GM23338 (cell line): ENCODE measurements around the gene PSMA2. TPM values are rescaled to one million over a fixed set of nuclear protein-coding genes. Genes with fewer than 3 reads are reported as not detected.

Source experiments
- ATAC-seq: fragments of 200-7000 bp; cut with Tn5 transposase; 3 replicates; pipeline ENCODE4 v1.9.1; 2020
- DNase-seq: peaks from one replicate; pipeline ENCODE4 v3.0.0-alpha.2; 2015; ENCODE audit warnings: low spot score
- H2AFZ ChIP-seq: fragments of 200-600 bp; sonication (generic); 2 replicates; pipeline ENCODE4 v1.8.0; 2016; ENCODE audit warnings: antibody characterized with exemption, mild to moderate bottlenecking, moderate library complexity
- H3F3A ChIP-seq: fragments of 200-600 bp; sonication (generic); replicated peaks from 2 replicates; pipeline ENCODE4 v1.8.0; 2017; ENCODE audit warnings: antibody characterized with exemption, mixed run types, low read depth
- H3K27ac ChIP-seq: fragments of 200-600 bp; sonication (generic); 2 replicates; pipeline ENCODE4 v1.6.1; 2016; ENCODE audit warnings: low read depth
- H3K27me3 ChIP-seq: fragments of 200-600 bp; sonication (generic); 2 replicates; pipeline ENCODE4 v1.8.0; 2016; ENCODE audit warnings: mild to moderate bottlenecking, mixed run types, moderate library complexity; ENCODE audit not compliant: insufficient read depth
- H3K36me3 ChIP-seq: fragments of 200-600 bp; sonication (generic); 2 replicates; pipeline ENCODE4 v1.8.0; 2016; ENCODE audit warnings: mild to moderate bottlenecking; ENCODE audit not compliant: insufficient read depth
- H3K4me1 ChIP-seq: fragments of 200-600 bp; sonication (generic); 2 replicates; pipeline ENCODE4 v1.8.0; 2016; ENCODE audit warnings: mild to moderate bottlenecking, moderate library complexity; ENCODE audit not compliant: insufficient read depth
- H3K4me2 ChIP-seq: fragments of 200-600 bp; sonication (generic); 2 replicates; pipeline ENCODE4 v1.7.1; 2017; ENCODE audit warnings: mixed run types
- H3K4me3 ChIP-seq: fragments of 200-600 bp; sonication (generic); 2 replicates; pipeline ENCODE4 v1.6.1; 2016; ENCODE audit warnings: mixed run types
- H3K79me2 ChIP-seq: fragments of 200-600 bp; sonication (generic); replicated peaks from 2 replicates; pipeline ENCODE4 v1.8.0; 2017; ENCODE audit warnings: mild to moderate bottlenecking; ENCODE audit not compliant: insufficient read depth
- H3K9me2 ChIP-seq: fragments of 200-600 bp; sonication (generic); 2 replicates; pipeline ENCODE4 v1.8.0; 2017; ENCODE audit not compliant: insufficient read depth
- H4K20me1 ChIP-seq: fragments of 200-600 bp; sonication (generic); replicated peaks from 2 replicates; pipeline ENCODE4 v1.8.0; 2017; ENCODE audit warnings: mild to moderate bottlenecking; ENCODE audit not compliant: insufficient read depth
- H3K27ac Mint-ChIP-seq: 2 replicates; pipeline ENCODE4 v1.8.0; 2020; ENCODE audit warnings: inconsistent platforms, mild to moderate bottlenecking, moderate library complexity, mixed read lengths
- H3K27me3 Mint-ChIP-seq: 3 replicates; pipeline ENCODE4 v1.8.0; 2022; ENCODE audit warnings: low read depth, mild to moderate bottlenecking, moderate library complexity, mixed read lengths, inconsistent platforms; ENCODE audit not compliant: insufficient read depth, poor library complexity
- H3K36me3 Mint-ChIP-seq: 3 replicates; pipeline ENCODE4 v1.8.0; 2021; ENCODE audit warnings: low read depth, mild to moderate bottlenecking, inconsistent platforms, moderate library complexity, mixed read lengths
- H3K4me1 Mint-ChIP-seq: 3 replicates; pipeline ENCODE4 v1.8.0; 2020; ENCODE audit warnings: mild to moderate bottlenecking, inconsistent platforms, mixed read lengths
- H3K4me3 Mint-ChIP-seq: 3 replicates; pipeline ENCODE4 v1.8.0; 2021; ENCODE audit warnings: moderate library complexity, mild to moderate bottlenecking, inconsistent platforms, mixed read lengths
- H3K9me3 Mint-ChIP-seq: 3 replicates; pipeline ENCODE4 v1.8.0; 2020; ENCODE audit warnings: moderate library complexity, mild to moderate bottlenecking, inconsistent platforms, mixed read lengths
- CREB1 ChIP-seq: fragments of 250-450 bp; sonication (Bioruptor Pico); IDR thresholded peaks from 2 replicates; pipeline ENCODE4 v1.5.0; 2020; ENCODE audit warnings: low read depth, mild to moderate bottlenecking, moderate library complexity
- CTCF ChIP-seq, 2 experiments: fragments of 200-600 bp in 1 of 2; sonication (generic) in 1 of 2; conservative IDR thresholded peaks; 2 replicates each; pipeline versions ENCODE4 v1.5.1 to v1.6.1; 2016 to 2017; ENCODE audit warnings: antibody characterized with exemption in 2 of 2, low read depth in 2 of 2, mild to moderate bottlenecking in 2 of 2, moderate library complexity in 1 of 2
- EZH2phosphoT487 ChIP-seq: fragments of 200-600 bp; sonication (generic); IDR thresholded peaks from one replicate; pipeline ENCODE4 v1.8.1; 2018; ENCODE audit warnings: antibody characterized with exemption; ENCODE audit not compliant: unreplicated experiment
- REST ChIP-seq: IDR thresholded peaks from one replicate; pipeline ENCODE4 v1.6.1; 2018; ENCODE audit warnings: antibody characterized with exemption; ENCODE audit not compliant: unreplicated experiment
- ZNF331 ChIP-seq: fragments of 250-450 bp; sonication (Bioruptor Pico); IDR thresholded peaks from 2 replicates; pipeline ENCODE4 v1.5.0; 2020; ENCODE audit warnings: low read depth, mild to moderate bottlenecking, moderate library complexity
- polyA plus RNA-seq: library from polyadenylated mRNA; unstranded; fragments of >200 nt; fragmentation: Nextera tagmentation; extraction: Ambion mirVana; gene quantifications from 2 replicates; pipeline ENCODE4 v1.2.1, GENCODE V29; 2016
- total RNA-seq: library from RNA; depleted of rRNA; stranded (reverse); fragments of >200 nt; shearing (Covaris generic); gene quantifications from 2 replicates; pipeline ENCODE4 v1.2.3, GENCODE V29; 2014

PSMA2 gene
- total and polyA plus RNA-seq, 2 experiments from 2014 or later = 178 to 678 TPM

- no peak for TF ChIP-seq REST
- no peak for TF ChIP-seq EZH2phosphoT487
- no peak for TF ChIP-seq CTCF (conservative IDR thresholded peaks at IDR 0.05; ENCODE audit: low read depth in 2 of 2)
- no peak for TF ChIP-seq CREB1 (CRISPR knock-in tag)
Measured at GRCh38 chr7:42956062-42956461, 24.1 kb upstream of the PSMA2 start (continued).

GRCh38 chr7:42953994-42954393, 22.0 kb upstream of the PSMA2 start:
- 0 out of 2 replicates have a peak, but pooled peaks cover 6% of the 10 kb centered on the region for H3K9me2 ChIP-seq
- no peaks in the 10 kb centered on the region for H3K27me3 ChIP-seq
- Mint-ChIP-seq H3K9me3 (peaks cover 24% of the 10 kb centered on the region), H3K27ac (no peak overlapping the region), H3K4me1 (no peaks in the 10 kb centered on the region), H3K36me3 (peaks cover 10% of the 10 kb centered on the region; the same call in 2 of the 3 replicates), H3K27me3 (no peaks in the 10 kb centered on the region), H3K4me3 (no peak overlapping the region)
- no peaks in the 10 kb centered on the region for H3F3A ChIP-seq
- H3K4me2 ChIP-seq = no peak overlapping the region
- peaks cover 4% of the 10 kb centered on the region for H3K36me3 ChIP-seq
- H2AFZ ChIP-seq = no peak overlapping the region
- no peak overlapping the region for H3K27ac ChIP-seq
- H3K4me3 ChIP-seq = no peak overlapping the region
- no peaks in the 10 kb centered on the region for H4K20me1 ChIP-seq
- TF ChIP-seq REST (no peak), ZNF331 (no peak)
- DNase-seq (no peak), ATAC-seq (no peak)
- H3K4me1 ChIP-seq = no peaks in the 10 kb centered on the region
- H3K79me2 ChIP-seq = no peaks in the 10 kb centered on the region
